HFFc6 (cell line): ENCODE results near the gene ZBTB16. TPM values are rescaled to one million over a fixed set of nuclear protein-coding genes. Genes with fewer than 3 reads are reported as not detected.

Experiments used
- DNase-seq: peaks from one replicate; pipeline ENCODE4 v3.0.0-alpha.2; 2018
- H3K27ac Mint-ChIP-seq: 2 replicates; pipeline ENCODE4 v1.8.0; 2020; ENCODE audit warnings: mild to moderate bottlenecking, mixed read lengths
- H3K27me3 Mint-ChIP-seq: 2 replicates; pipeline ENCODE4 v1.8.0; 2021; ENCODE audit warnings: mild to moderate bottlenecking, moderate library complexity, mixed read lengths; ENCODE audit not compliant: insufficient read depth
- H3K36me3 Mint-ChIP-seq: 2 replicates; pipeline ENCODE4 v1.8.0; 2021; ENCODE audit warnings: low read depth, mixed read lengths
- H3K4me1 Mint-ChIP-seq: 2 replicates; pipeline ENCODE4 v1.8.0; 2020; ENCODE audit warnings: low read depth, mixed read lengths
- H3K4me3 Mint-ChIP-seq: 2 replicates; pipeline ENCODE4 v1.8.0; 2020; ENCODE audit warnings: mild to moderate bottlenecking, moderate library complexity, mixed read lengths
- H3K9me3 Mint-ChIP-seq: 2 replicates; pipeline ENCODE4 v1.8.0; 2020; ENCODE audit warnings: mild to moderate bottlenecking, mixed read lengths
- total RNA-seq, 6 experiments: library from RNA; stranded (reverse); fragmentation: NEBNext Ultra II Directional; extraction: Animal tissue kit (Norgen Biotek cat#: 25700); gene quantifications; 2 replicates in 1 of 6; 3 replicates in 5 of 6; pipeline ENCODE4 v1.2.3, GENCODE V29; 2021
- TF ChIP-seq, protein P1 (sequence below): fragments of 200-600 bp; sonication (generic); IDR thresholded peaks from 2 replicates; pipeline ENCODE4 v1.5.0; 2021; ENCODE audit warnings: antibody characterized with exemption, mild to moderate bottlenecking

Gene ZBTB16
- total RNA-seq, 6 experiments from 2014 or later, result not detected

DNA sequence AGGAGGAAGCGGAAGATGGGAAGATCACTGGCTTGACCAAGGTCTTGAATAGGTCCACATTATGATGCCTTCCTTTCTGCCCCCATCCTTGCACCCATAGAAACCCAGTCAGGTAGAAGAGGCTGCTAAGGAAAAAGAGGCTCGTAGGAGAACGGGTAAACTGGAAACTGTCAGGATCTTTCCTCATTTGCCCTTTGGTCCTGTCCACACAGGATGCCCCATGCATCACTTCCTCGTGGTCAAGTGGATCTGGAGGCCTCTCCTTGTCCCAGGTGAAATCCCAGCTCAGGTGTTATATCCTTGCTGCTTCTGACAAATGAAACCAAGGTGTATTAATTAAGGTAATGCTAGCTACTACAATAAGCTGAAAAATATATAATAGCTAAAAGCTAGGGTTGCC, 8.0 kb upstream of the ZBTB16 start:
- H3K36me3 Mint-ChIP-seq, result no peaks in the 10 kb centered on the region
- H3K4me1 Mint-ChIP-seq, result no peaks in the 10 kb centered on the region
- no peak overlapping the region for H3K27ac Mint-ChIP-seq
- H3K27me3 Mint-ChIP-seq, result peaks cover 66% of the 10 kb centered on the region
- TF ChIP-seq, protein P1, sequence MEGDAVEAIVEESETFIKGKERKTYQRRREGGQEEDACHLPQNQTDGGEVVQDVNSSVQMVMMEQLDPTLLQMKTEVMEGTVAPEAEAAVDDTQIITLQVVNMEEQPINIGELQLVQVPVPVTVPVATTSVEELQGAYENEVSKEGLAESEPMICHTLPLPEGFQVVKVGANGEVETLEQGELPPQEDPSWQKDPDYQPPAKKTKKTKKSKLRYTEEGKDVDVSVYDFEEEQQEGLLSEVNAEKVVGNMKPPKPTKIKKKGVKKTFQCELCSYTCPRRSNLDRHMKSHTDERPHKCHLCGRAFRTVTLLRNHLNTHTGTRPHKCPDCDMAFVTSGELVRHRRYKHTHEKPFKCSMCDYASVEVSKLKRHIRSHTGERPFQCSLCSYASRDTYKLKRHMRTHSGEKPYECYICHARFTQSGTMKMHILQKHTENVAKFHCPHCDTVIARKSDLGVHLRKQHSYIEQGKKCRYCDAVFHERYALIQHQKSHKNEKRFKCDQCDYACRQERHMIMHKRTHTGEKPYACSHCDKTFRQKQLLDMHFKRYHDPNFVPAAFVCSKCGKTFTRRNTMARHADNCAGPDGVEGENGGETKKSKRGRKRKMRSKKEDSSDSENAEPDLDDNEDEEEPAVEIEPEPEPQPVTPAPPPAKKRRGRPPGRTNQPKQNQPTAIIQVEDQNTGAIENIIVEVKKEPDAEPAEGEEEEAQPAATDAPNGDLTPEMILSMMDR, result no peak
- DNase-seq, result no peak
- no peak overlapping the region for H3K4me3 Mint-ChIP-seq
- H3K9me3 Mint-ChIP-seq, result no peaks in the 10 kb centered on the region

DNA sequence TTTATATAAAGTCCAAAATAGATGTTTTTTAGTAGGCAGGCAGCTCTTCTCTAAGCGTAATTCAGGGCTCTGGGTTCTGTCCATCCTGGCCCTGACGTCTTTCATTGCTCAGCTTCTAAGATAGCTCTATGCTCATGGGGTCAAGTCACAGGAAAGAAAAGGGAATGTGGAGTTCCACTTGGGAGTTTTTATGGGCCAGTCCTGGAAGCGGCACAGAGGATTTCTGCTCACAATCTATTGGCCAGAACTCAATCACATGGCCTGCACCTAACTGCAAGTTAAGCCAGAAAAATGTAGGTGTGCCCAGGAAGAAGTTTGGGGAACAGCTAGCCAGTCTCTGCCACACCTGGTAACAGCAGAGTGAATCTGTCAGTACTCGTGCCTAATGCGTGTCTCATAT, 7.4 kb upstream of the ZBTB16 start:
- Mint-ChIP-seq H3K9me3 (no peaks in the 10 kb centered on the region), H3K4me1 (no peaks in the 10 kb centered on the region), H3K36me3 (no peaks in the 10 kb centered on the region), H3K27me3 (peaks cover 65% of the 10 kb centered on the region), H3K27ac (no peak overlapping the region), H3K4me3 (no peak overlapping the region)
- TF ChIP-seq, protein P1, result no peak
- no peak for DNase-seq

DNA sequence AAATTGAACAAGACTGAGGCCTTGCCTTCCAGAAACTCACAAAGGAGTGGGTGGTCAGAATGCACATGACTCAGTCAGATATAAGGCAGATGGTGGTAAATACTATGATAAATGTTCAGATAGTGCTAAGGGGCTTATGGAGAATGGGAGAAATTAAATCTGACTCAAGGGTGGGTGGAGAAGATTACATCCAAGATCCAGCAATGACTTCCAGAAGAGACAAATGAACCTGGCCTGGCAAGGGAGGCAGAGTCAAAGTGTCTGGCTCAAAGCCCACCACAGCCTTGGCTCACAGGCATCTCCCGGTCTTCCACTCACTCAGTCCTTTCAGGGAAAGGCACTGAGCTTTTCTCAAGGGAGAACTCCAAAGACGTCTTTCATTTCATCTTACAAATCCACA, 6.1 kb upstream of the ZBTB16 start:
- no peak overlapping the region for H3K4me3 Mint-ChIP-seq
- TF ChIP-seq, protein P1, result no peak
- no peaks in the 10 kb centered on the region for H3K4me1 Mint-ChIP-seq
- no peak for DNase-seq
- no peak overlapping the region for H3K27ac Mint-ChIP-seq
- H3K36me3 Mint-ChIP-seq, result no peaks in the 10 kb centered on the region
- peaks cover 66% of the 10 kb centered on the region for H3K27me3 Mint-ChIP-seq
- no peaks in the 10 kb centered on the region for H3K9me3 Mint-ChIP-seq

DNA sequence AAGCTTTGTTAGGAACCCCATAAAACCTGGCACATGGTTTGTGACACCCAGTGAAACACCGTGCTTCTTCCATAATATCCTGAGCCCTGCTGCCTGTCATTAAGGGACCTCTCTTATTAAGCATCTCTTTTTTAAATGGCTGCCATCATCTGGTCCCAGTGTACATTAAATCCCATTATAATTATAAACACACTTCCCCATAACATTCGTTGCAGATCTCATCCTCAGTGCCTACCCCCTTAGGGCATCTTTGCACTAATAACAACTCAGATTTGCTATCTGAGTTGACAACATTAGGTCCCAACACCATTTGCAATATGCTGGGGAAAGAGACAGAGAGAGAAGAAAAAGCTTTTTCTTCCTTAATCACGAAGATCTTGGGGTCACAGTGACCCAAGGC, 4.7 kb upstream of the ZBTB16 start:
- Mint-ChIP-seq H3K27me3 (peaks cover 60% of the 10 kb centered on the region), H3K36me3 (no peaks in the 10 kb centered on the region), H3K27ac (no peak overlapping the region), H3K9me3 (no peaks in the 10 kb centered on the region), H3K4me1 (no peaks in the 10 kb centered on the region), H3K4me3 (no peak overlapping the region)
- DNase-seq, result no peak
- TF ChIP-seq, protein P1, result no peak

DNA sequence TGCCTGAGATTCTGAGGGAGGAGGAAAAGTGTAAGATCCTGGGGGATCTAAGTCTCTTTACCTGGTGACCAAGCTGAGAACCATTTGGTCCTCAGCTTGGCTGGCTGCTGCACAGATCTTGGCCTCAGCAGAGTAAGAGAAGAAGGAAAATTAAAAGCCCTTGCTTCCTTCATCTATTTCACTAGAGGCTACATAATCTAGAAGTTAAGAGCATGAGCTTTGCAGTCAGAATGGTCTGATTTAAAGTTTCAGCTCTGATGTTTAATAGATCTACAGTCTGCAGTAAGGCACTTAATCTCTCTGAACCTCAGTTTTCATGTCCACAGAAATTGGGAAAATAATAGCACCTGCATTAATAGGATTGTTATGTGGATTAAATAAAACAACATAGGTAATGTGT, 3.1 kb upstream of the ZBTB16 start:
- peaks cover 56% of the 10 kb centered on the region for H3K27me3 Mint-ChIP-seq
- H3K9me3 Mint-ChIP-seq, result no peaks in the 10 kb centered on the region
- H3K27ac Mint-ChIP-seq, result no peak overlapping the region
- no peak overlapping the region for H3K4me3 Mint-ChIP-seq
- no peak for DNase-seq
- 0 out of 2 replicates have a peak, but pooled peaks cover 3% of the 10 kb centered on the region for H3K4me1 Mint-ChIP-seq
- TF ChIP-seq, protein P1, result no peak
- no peaks in the 10 kb centered on the region for H3K36me3 Mint-ChIP-seq

DNA sequence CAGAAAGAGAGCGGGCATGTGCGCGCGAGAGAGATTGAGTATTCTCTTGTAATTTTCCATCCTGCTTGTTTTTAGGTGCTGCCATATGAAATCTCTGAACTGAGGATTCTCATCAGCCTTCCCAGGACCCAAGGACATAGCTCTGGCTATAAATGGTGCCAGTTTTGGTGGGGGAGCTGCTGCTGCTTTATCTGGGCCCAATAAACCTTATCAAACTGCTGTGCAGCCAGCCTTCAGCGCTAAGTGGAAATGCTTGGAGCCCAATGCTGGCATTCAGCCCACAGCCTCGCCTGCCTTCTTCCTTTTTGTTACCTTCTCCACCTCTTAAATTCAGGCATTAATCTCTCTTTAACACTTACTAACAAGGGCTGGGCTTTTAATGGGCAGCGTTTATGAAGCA, 2.4 kb upstream of the ZBTB16 start:
- Mint-ChIP-seq H3K36me3 (no peaks in the 10 kb centered on the region), H3K4me1 (0 out of 2 replicates have a peak, but pooled peaks cover 4% of the 10 kb centered on the region), H3K9me3 (no peaks in the 10 kb centered on the region), H3K4me3 (no peak overlapping the region), H3K27me3 (peaks cover 61% of the 10 kb centered on the region), H3K27ac (no peak overlapping the region)
- no peak for DNase-seq
- TF ChIP-seq, protein P1, result no peak
